Common myeloid progenitor, CD34-positive (primary cell): ENCODE results near the gene ARHGAP25.

Source experiments
- CTCF ChIA-PET: fragments of 350-600 bp; sonication (Branson Sonifier 250); formaldehyde crosslinking; loops from one replicate; lab custom pipeline; 2021; ENCODE audit warnings: antibody characterized with exemption; lab: Charles Lee
- POLR2A ChIA-PET: fragments of 350-600 bp; sonication (Branson Sonifier 250); formaldehyde crosslinking; loops from one replicate; lab custom pipeline; 2021; ENCODE audit warnings: antibody characterized with exemption; lab: Charles Lee
- DNase-seq, 3 donors: peaks; one replicate each; pipeline versions ENCODE4 v3.0.0 to v3.0.0-alpha.2; 2013
- H3K27ac ChIP-seq, 2 experiments: 1 replicate in 1 of 2; 2 replicates in 1 of 2; pipeline ENCODE4 v1.7.0; 2013; ENCODE audit warnings: inconsistent platforms in 2 of 2, low read length in 2 of 2, mild to moderate bottlenecking in 2 of 2, low read depth in 1 of 2, moderate library complexity in 1 of 2; ENCODE audit not compliant: severe bottlenecking in 2 of 2, insufficient read depth in 1 of 2, poor library complexity in 1 of 2
- H3K27me3 ChIP-seq, 5 experiments: replicated peaks in 2 of 5; 1 replicate in 3 of 5; 2 replicates in 2 of 5; pipeline versions ENCODE4 v1.6.1 to v1.7.0; 2013; ENCODE audit warnings: low read length in 4 of 5, mild to moderate bottlenecking in 2 of 5, moderate library complexity in 2 of 5, inconsistent platforms in 1 of 5; ENCODE audit not compliant: insufficient read depth in 5 of 5, control insufficient read depth in 4 of 5
- H3K36me3 ChIP-seq, 4 experiments: 1 replicate in 2 of 4; 2 replicates in 2 of 4; pipeline versions ENCODE4 v1.6.1 to v1.7.0; 2013; ENCODE audit warnings: low read length in 3 of 4, control low read depth in 1 of 4, mild to moderate bottlenecking in 1 of 4; ENCODE audit not compliant: control insufficient read depth in 4 of 4, insufficient read depth in 4 of 4
- H3K4me1 ChIP-seq, 4 experiments: 1 replicate in 3 of 4; 2 replicates in 1 of 4; pipeline versions ENCODE4 v1.6.1 to v1.7.1; 2013; ENCODE audit warnings: low read length in 3 of 4, mild to moderate bottlenecking in 3 of 4, control low read depth in 1 of 4, inconsistent platforms in 1 of 4, moderate library complexity in 1 of 4; ENCODE audit not compliant: control insufficient read depth in 4 of 4, insufficient read depth in 4 of 4; ENCODE audit errors: control extremely low read depth in 1 of 4
- H3K4me3 ChIP-seq, 7 experiments: 1 replicate in 4 of 7; 2 replicates in 3 of 7; pipeline versions ENCODE4 v1.5.1 to v1.7.0; 2013; ENCODE audit warnings: mild to moderate bottlenecking in 7 of 7, low read length in 6 of 7, moderate library complexity in 6 of 7, inconsistent platforms in 2 of 7, low read depth in 2 of 7, control low read depth in 1 of 7; ENCODE audit not compliant: insufficient read depth in 4 of 7, control insufficient read depth in 1 of 7; ENCODE audit errors: extremely low read depth in 1 of 7
- H3K9me3 ChIP-seq, 5 experiments: 1 replicate in 4 of 5; 2 replicates in 1 of 5; pipeline versions ENCODE4 v1.6.1 to v1.7.1; 2013; ENCODE audit warnings: low read length in 4 of 5, mild to moderate bottlenecking in 2 of 5, inconsistent platforms in 1 of 5, low read depth in 1 of 5, moderate library complexity in 1 of 5; ENCODE audit not compliant: control insufficient read depth in 4 of 5, insufficient read depth in 2 of 5; ENCODE audit errors: control extremely low read depth in 1 of 5
- WGBS: methylation state at CpG from one replicate; pipeline ENCODE4 v1.1.5; 2013; ENCODE audit not compliant: insufficient coverage; 5-methylcytosine and 5-hydroxymethylcytosine counted together

ARHGAP25 gene

GRCh38 chr2:68708629-68709028 lies 26.0 kb upstream of the ARHGAP25 start:
- Histone ChIP-seq H3K27me3 (no peaks in the 10 kb centered on the region), H3K4me1 (peaks cover 2 to 19% (median 14%) of the 10 kb centered on the region in 4 experiments), H3K4me3 (no peak overlapping the region), H3K36me3 (no peaks in the 10 kb centered on the region), H3K27ac (no peak overlapping the region), H3K9me3 (no peaks in the 10 kb centered on the region)
- CTCF ChIA-PET: interaction anchor here (0.7 to 7.9 kb wide), 44 partner anchors 9 to 245 kb away, joined by 3 to 86 read pairs (median 4); partner anchors contain the start of gene ARHGAP25
- POLR2A ChIA-PET: interaction anchor here (1.3 kb wide), 1 partner anchor 43 kb away, joined by 3 read pairs; no protein-coding TSS in a partner anchor
- WGBS: 95% methylated on average over 2 of the region's 3 CpGs
- no peak for DNase-seq

GRCh38 chr2:68709421-68709911 lies 25.1 kb upstream of the ARHGAP25 start:
- Histone ChIP-seq H3K36me3 (no peaks in the 10 kb centered on the region), H3K27me3 (no peaks in the 10 kb centered on the region), H3K4me3 (no peak overlapping the region), H3K9me3 (no peaks in the 10 kb centered on the region), H3K4me1 (peaks cover 2 to 22% (median 16%) of the 10 kb centered on the region in 4 experiments), H3K27ac (no peak overlapping the region)
- ChIA-PET CTCF (interaction anchor here (0.7 to 7.9 kb wide), 48 partner anchors 9 to 246 kb away, joined by 3 to 86 read pairs (median 4); partner anchors contain the start of gene ARHGAP25), POLR2A (interaction anchor here (1.3 kb wide), 1 partner anchor 42 kb away, joined by 3 read pairs; no protein-coding TSS in a partner anchor)
- 0% methylated on average over 2 of the region's 5 CpGs for WGBS
- DNase-seq: peak; percentile 53 to 57 (median 57)

GRCh38 chr2:68710336-68710735 lies 24.3 kb upstream of the ARHGAP25 start:
- no peak for DNase-seq
- Histone ChIP-seq H3K9me3 (no peaks in the 10 kb centered on the region), H3K27me3 (no peaks in the 10 kb centered on the region), H3K27ac (no peak overlapping the region), H3K4me1 (peaks cover 2 to 30% (median 25%) of the 10 kb centered on the region in 4 experiments), H3K4me3 (no peak overlapping the region), H3K36me3 (no peaks in the 10 kb centered on the region)
- 90% methylated on average over 1 of the region's 1 CpG for WGBS
- CTCF ChIA-PET: interaction anchor here (0.8 to 7.9 kb wide), 16 partner anchors 8 to 244 kb away, joined by 3 to 86 read pairs (median 4); partner anchors contain the start of gene ARHGAP25
- POLR2A ChIA-PET: no interaction called here

GRCh38 chr2:68710756-68711155 lies 23.9 kb upstream of the ARHGAP25 start:
- POLR2A ChIA-PET: no interaction called here
- no peak for DNase-seq

GRCh38 chr2:68714866-68715265 lies 19.7 kb upstream of the ARHGAP25 start:
- Histone ChIP-seq H3K4me1 (peaks cover 0 to 50% (median 31%) of the 10 kb centered on the region in 4 experiments), H3K4me3 (peak overlapping the region in 3 of 7 experiments; percentile 19 to 33 (median 20))

More at GRCh38 chr2:68710756-68711155, 23.9 kb upstream of the ARHGAP25 start:
- CTCF ChIA-PET: interaction anchor here (0.8 to 7.9 kb wide), 16 partner anchors 8 to 245 kb away, joined by 3 to 86 read pairs (median 4); partner anchors contain the start of gene ARHGAP25
- H3K27ac ChIP-seq: no peak overlapping the region
- no CpG with 5 or more reads among the region's 1 CpG for WGBS
- H3K4me3 ChIP-seq: no peak overlapping the region
- no peaks in the 10 kb centered on the region for H3K27me3 ChIP-seq
- peaks cover 2 to 34% (median 27%) of the 10 kb centered on the region in 4 experiments for H3K4me1 ChIP-seq
- H3K9me3 ChIP-seq: no peaks in the 10 kb centered on the region
- no peaks in the 10 kb centered on the region for H3K36me3 ChIP-seq

GRCh38 chr2:68715353-68716041 lies 19.1 kb upstream of the ARHGAP25 start:
- H3K9me3 ChIP-seq: no peaks in the 10 kb centered on the region
- H3K27me3 ChIP-seq: no peaks in the 10 kb centered on the region
- no peaks in the 10 kb centered on the region for H3K36me3 ChIP-seq
- no peak overlapping the region for H3K27ac ChIP-seq
- H3K4me3 ChIP-seq: peak overlapping the region in 2 of 7 experiments; percentile 20 to 33
- POLR2A ChIA-PET: no interaction called here
- DNase-seq: peak in 2 of 3 donors; percentile 40 to 49
- CTCF ChIA-PET: interaction anchor here (1.0 to 1.9 kb wide), 5 partner anchors 10 to 194 kb away, joined by 3 to 6 read pairs (median 3); no protein-coding TSS in a partner anchor
- 86% methylated on average over 10 of the region's 13 CpGs for WGBS
- H3K4me1 ChIP-seq: peaks cover 0 to 51% (median 34%) of the 10 kb centered on the region in 4 experiments

More at GRCh38 chr2:68714866-68715265, 19.7 kb upstream of the ARHGAP25 start:
- H3K27me3 ChIP-seq: no peaks in the 10 kb centered on the region
- H3K36me3 ChIP-seq: no peaks in the 10 kb centered on the region
- POLR2A ChIA-PET: no interaction called here
- CTCF ChIA-PET: interaction anchor here (1.0 to 5.2 kb wide), 3 partner anchors 8 to 120 kb away, joined by 3 to 18 read pairs (median 3); no protein-coding TSS in a partner anchor
- peak; percentile 61 to 94 (median 92) for DNase-seq
- WGBS: 0% methylated on average over 2 of the region's 3 CpGs
- H3K9me3 ChIP-seq: no peaks in the 10 kb centered on the region
- no peak overlapping the region for H3K27ac ChIP-seq
